ENCODE data around the gene ACYP2.
"Not testable (repeated sequence)": the region's sequence is repeated elsewhere in the genome, so short reads cannot be mapped to it uniquely, and the experiment has no call there.

The ACYP2 gene

GRCh38 chr2:54099370-54099769 lies 16.0 kb upstream of the ACYP2 start:
- DNase-seq: no peak

GRCh38 chr2:54099829-54100585 lies 15.4 kb upstream of the ACYP2 start:
- DNase-seq: no peak

GRCh38 chr2:54100772-54101171 lies 14.6 kb upstream of the ACYP2 start:
- no peak for DNase-seq

- DNase-seq: peak; percentile 81
Observed at GRCh38 chr2:54103454-54104314, 11.7 kb upstream of the ACYP2 start.

DNA sequence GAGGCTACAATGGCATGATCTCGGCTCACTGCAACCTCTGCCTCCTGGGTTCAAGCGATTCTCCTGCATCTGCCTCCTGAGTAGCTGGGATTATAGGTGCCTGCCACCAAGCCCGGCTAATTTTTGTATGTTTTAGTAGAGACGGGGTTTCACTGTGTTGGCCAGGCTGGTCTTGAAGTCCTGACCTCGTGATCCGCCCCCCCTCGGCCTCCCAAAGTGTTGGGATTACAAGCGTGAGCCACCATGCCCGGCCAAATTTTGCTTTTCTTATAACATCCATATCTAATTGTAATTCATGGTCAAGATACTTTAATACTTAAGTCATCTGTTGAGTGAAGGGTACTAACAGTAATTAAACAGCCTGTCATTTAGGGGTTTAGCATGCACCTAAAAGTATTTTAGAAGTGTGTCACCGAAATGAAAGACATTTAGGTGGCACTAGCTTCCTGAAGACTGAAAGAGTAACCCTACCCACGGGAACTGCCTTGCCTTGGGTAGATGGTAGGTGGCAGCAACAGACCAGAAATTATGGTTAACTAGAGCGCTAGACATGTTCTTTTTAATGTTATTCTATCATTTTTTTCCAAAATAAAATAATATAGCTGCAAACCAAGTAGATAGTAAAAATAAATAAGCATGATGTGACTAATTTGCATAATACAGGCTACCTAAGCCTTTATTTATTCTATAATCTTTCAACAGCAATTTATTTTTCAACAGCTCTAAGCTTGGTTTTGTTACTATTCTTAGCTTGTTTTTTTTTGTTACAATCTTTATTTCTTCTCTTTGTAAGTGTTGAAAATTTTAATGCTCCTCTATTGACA lies 8.6 kb upstream of the ACYP2 start:
- peak; percentile 78 for DNase-seq

DNA sequence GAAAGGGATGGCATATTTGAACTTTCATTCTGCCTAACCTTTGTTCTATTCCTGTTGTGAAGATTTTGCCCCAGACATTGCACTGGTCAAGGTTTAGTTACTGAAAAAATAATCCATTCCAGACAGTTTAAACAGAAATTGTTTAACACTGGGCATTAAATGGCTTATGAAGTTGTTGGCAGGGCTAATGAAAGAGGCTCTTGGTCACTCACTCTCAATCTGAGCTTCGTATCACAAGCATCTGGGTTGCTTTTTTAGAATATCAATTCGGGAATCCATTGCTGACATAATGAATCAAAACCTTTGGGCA lies 8.0 kb upstream of the ACYP2 start:
- no peak for DNase-seq

- no peak for DNase-seq
Observed at GRCh38 chr2:54107903-54108615, 7.4 kb upstream of the ACYP2 start.

DNA sequence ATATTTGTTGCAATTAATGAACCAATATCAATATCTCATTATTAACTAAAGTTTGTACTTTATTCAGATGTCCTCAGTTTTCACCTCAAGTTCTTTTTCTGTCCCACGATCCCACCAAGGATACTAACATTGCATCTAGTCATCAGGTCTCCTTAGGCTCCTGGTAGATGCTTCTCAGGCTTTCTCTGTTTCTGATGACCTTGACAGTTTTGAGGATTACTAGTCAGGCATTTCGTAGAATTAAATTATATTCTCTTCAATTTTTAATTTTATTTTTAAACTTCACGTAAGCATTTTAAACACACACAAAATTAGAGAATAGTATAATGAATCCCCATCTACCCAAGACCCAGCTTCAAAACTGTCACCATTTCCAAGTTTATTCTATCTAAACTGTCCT lies 5.6 kb upstream of the ACYP2 start:
- DNase-seq: no peak

- DNase-seq: not testable (repeated sequence)
Observed at GRCh38 chr2:54114479-54114878, 936 bp upstream of the ACYP2 start.

DNA sequence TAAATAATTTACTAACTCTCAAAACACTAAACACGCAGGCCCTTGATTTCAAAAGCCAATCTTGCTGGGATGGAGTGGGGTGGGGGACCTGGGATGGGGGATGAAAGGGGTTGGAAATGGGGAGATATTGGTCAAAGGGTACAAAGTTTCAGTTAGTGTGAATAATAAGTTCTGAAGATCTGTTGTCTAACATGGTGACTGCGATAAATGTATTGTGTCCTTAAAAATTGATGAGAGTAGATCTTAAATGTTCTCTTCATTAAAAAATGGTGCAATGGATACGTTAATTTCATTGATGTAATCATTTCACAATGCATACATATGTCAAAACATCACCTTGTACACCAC lies 505 bp upstream of the ACYP2 start:
- peak; percentile 48 for DNase-seq

- DNase-seq: peak; percentile 74
Observed at GRCh38 chr2:54116598-54116997, 1.2 kb downstream of the ACYP2 start.

GRCh38 chr2:54120950-54121349 lies 5.5 kb downstream of the ACYP2 start:
- peak; percentile 24 for DNase-seq

GRCh38 chr2:54122171-54122935 lies 6.9 kb downstream of the ACYP2 start:
- DNase-seq: no peak

DNA sequence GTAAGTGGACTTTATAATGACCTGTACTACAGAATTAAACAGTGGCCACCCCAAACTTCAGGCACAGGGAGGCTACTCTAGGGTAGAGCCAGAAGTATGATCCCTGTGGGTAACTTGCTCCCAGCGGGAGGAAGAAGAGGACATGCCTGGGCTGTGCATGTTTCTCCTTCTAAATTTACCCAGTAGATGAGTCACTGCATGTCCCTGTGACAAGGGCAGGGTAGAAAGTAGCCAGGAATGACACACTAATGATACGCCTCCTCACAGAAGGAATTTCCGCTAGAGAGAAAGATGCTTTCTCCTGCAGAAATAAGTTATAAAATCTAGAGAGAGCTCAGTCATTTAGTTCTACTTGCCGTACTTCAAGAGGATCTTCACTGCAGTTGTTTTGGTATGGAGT lies 7.5 kb downstream of the ACYP2 start:
- DNase-seq: peak; percentile 20

DNA sequence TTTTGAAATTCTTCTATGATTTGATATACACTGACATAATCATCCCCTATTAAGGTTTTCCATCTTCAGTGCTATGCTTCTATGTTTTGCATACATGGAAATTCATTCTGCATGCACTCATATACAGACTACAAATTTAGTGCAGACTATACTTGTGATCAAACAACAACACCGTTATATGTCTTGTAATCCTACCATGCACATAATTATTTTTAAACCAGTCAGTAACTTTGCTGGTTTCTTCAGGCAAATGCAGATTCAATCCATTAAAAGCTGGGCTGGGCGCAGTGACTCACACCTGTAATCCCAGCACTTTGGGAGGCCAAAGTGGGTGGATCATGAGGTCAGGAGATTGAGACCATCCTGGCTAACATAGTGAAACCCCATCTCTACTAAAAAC lies 11.8 kb downstream of the ACYP2 start:
- DNase-seq: not testable (repeated sequence)

GRCh38 chr2:54133056-54133455 lies 17.6 kb downstream of the ACYP2 start:
- DNase-seq: no peak

- no peak for DNase-seq
Observed at GRCh38 chr2:54139210-54139609, 23.8 kb downstream of the ACYP2 start.

- DNase-seq: peak; percentile 8
Observed at GRCh38 chr2:54143780-54144179, 28.4 kb downstream of the ACYP2 start.

- DNase-seq: no peak
Observed at GRCh38 chr2:54148391-54148790, 33.0 kb downstream of the ACYP2 start.

DNA sequence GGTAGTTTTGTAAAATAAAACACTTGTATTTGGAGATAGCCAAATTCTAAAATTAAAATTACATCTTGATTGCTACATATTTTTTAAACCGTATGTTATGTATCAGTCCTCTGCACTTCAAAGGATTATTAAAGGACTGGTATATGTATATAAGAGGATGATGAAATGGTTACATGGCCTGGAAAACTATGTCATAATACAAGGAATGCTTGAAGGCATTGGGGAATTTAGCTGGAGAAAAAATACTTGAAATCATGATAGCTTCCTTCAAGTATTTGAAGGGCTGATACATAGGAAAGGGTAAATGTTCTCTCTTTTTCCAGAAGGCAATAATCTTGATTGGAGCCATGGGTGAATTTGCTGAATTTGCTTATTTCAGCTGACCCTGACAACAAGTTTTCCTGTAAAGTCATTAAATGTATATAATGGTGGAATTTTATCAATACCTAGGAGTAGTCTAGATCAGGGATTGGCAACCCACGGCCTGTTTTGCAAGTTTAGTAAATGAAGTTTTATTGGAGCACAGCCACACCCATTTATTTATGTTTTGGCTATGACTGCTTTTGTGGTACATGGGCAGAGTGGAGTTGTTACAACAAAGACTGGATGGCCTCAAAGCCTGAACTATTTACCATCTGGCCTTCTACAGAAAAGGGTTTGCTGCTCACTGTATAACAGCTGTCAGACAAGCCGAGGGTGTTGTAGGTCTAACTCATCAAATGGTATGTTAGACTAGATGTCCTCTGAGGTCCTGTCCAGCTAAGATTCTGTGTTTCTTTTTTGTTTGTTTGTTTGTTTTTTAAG lies 34.4 kb downstream of the ACYP2 start:
- no peak for DNase-seq

DNA sequence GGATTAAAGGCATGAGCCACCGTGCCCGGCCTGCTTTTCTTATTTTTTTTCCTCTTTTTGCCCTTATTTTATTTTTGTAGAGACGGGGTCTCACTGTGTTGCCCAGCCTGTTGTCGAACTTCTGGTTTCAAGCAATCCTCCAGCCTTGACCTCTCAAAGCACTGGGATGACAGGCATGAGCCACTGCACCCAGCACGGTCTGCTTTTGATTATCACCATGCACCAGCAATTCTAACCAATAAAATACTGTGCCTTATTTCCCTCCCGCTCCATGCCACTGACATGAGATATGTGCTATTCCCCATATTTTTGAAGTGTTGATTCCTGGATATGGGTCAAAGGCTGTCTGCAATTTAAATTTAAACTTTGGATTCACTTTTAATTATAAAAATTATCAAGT lies 42.9 kb downstream of the ACYP2 start:
- DNase-seq: no peak
